KBM-7 (cell line): Measurements from ENCODE around the gene ELOA.
"Not testable (repeated sequence)": the region's sequence is repeated elsewhere in the genome, so short reads cannot be mapped to it uniquely, and the experiment has no call there.

Experiments used
- DNase-seq: peaks from one replicate; pipeline ENCODE4 v3.0.0-alpha.2; 2015
- in situ Hi-C: fragments of 300-500 bp; cut with MboI; formaldehyde crosslinking; loops from 2 replicates; pipeline ENCODE4 v1.14.3; 2020; ENCODE audit warnings: low sequenced_read_pairs, low pct_unique_long_range_greater_than_20kb, mixed read lengths

The ELOA gene

GRCh38 chr1:23732363-23733224 lies 10.7 kb upstream of the ELOA start:
- in situ Hi-C loops = no loop called here
- no peak for DNase-seq

GRCh38 chr1:23733281-23733680 lies 10.0 kb upstream of the ELOA start:
- DNase-seq, in situ Hi-C loops: not testable (repeated sequence)

- in situ Hi-C loops = no loop called here
- DNase-seq = no peak
These were observed 6.7 kb upstream of the ELOA start for GRCh38 chr1:23736437-23737134.

- DNase-seq = no peak
These were observed 1.7 kb upstream of the ELOA start for GRCh38 chr1:23741609-23742008.

GRCh38 chr1:23742670-23743286 lies 493 bp upstream of the ELOA start:
- no peak for DNase-seq
- in situ Hi-C loops = no loop called here

More at GRCh38 chr1:23741609-23742008, 1.7 kb upstream of the ELOA start:
- in situ Hi-C loops = no loop called here

- in situ Hi-C loops = no loop called here
These were observed 2.2 kb downstream of the ELOA start for GRCh38 chr1:23745515-23745914.

GRCh38 chr1:23748016-23748415 lies 4.7 kb downstream of the ELOA start:
- DNase-seq = no peak
- in situ Hi-C loops = no loop called here

More at GRCh38 chr1:23745515-23745914, 2.2 kb downstream of the ELOA start:
- DNase-seq = peak; percentile 32

- in situ Hi-C loops = no loop called here
- DNase-seq = peak; percentile 74
These were observed 8.0 kb downstream of the ELOA start for GRCh38 chr1:23751050-23751814.

GRCh38 chr1:23751815-23752200 lies 8.5 kb downstream of the ELOA start:
- in situ Hi-C loops = no loop called here
- DNase-seq = no peak

- no peak for DNase-seq
- in situ Hi-C loops = no loop called here
These were observed 9.6 kb downstream of the ELOA start for GRCh38 chr1:23752909-23753308.

GRCh38 chr1:23756676-23757075 lies 13.4 kb downstream of the ELOA start:
- DNase-seq = no peak
- in situ Hi-C loops = no loop called here

- in situ Hi-C loops = no loop called here
- no peak for DNase-seq
These were observed 14.5 kb downstream of the ELOA start for GRCh38 chr1:23757812-23758211.

GRCh38 chr1:23759277-23759676 lies 16.0 kb downstream of the ELOA start:
- no peak for DNase-seq
- in situ Hi-C loops = no loop called here

GRCh38 chr1:23763041-23763577 lies 19.8 kb downstream of the ELOA start:
- in situ Hi-C loops = no loop called here

GRCh38 chr1:23768733-23769132 lies 25.5 kb downstream of the ELOA start:
- no peak for DNase-seq
- in situ Hi-C loops = no loop called here

More at GRCh38 chr1:23763041-23763577, 19.8 kb downstream of the ELOA start:
- no peak for DNase-seq

GRCh38 chr1:23772049-23772853 lies 29.0 kb downstream of the ELOA start:
- in situ Hi-C loops = no loop called here
- peak; percentile 82 for DNase-seq

- in situ Hi-C loops = no loop called here
- DNase-seq = no peak
These were observed 29.6 kb downstream of the ELOA start for GRCh38 chr1:23772854-23773242.

- no peak for DNase-seq
- in situ Hi-C loops = no loop called here
These were observed 31.1 kb downstream of the ELOA start for GRCh38 chr1:23774174-23774880.
